ENCODE data around the gene VSTM4. TPM values are rescaled to one million over a fixed set of nuclear protein-coding genes. Genes with fewer than 3 reads are reported as not detected.

The VSTM4 gene
- total RNA-seq, 2 donors from 2014 or later = 0.06 to 0.13 TPM

GRCh38 chr10:49025347-49025983, 89.9 kb downstream of the VSTM4 start:
- ATAC-seq (replicated peaks) = no peak
- H3K4me1 Mint-ChIP-seq = no peaks in the 10 kb centered on the region
- H3K9me3 Mint-ChIP-seq = peaks cover 1% of the 10 kb centered on the region
- no peaks in the 10 kb centered on the region for H3K36me3 Mint-ChIP-seq (ENCODE audit: low read depth)
- H3K27me3 Mint-ChIP-seq = no peaks in the 10 kb centered on the region
- H3K4me3 Mint-ChIP-seq = no peak overlapping the region
- H3K27ac Mint-ChIP-seq = no peak overlapping the region

- no peak overlapping the region for H3K4me3 Mint-ChIP-seq
- H3K36me3 Mint-ChIP-seq (ENCODE audit: low read depth) = no peaks in the 10 kb centered on the region
- ATAC-seq (replicated peaks) = no peak
- peaks cover 4% of the 10 kb centered on the region for H3K27me3 Mint-ChIP-seq
- H3K27ac Mint-ChIP-seq = no peak overlapping the region
- peaks cover 6% of the 10 kb centered on the region for H3K9me3 Mint-ChIP-seq
- H3K4me1 Mint-ChIP-seq = no peaks in the 10 kb centered on the region
Measured at GRCh38 chr10:49024484-49024883, 90.8 kb downstream of the VSTM4 start.

- H3K9me3 Mint-ChIP-seq = peaks cover 6% of the 10 kb centered on the region
- ATAC-seq (replicated peaks) = no peak
- no peaks in the 10 kb centered on the region for H3K4me1 Mint-ChIP-seq
- H3K36me3 Mint-ChIP-seq (ENCODE audit: low read depth) = no peaks in the 10 kb centered on the region
- H3K27ac Mint-ChIP-seq = no peak overlapping the region
- H3K4me3 Mint-ChIP-seq = no peak overlapping the region
- peaks cover 4% of the 10 kb centered on the region for H3K27me3 Mint-ChIP-seq
Measured at GRCh38 chr10:49023752-49024151, 91.6 kb downstream of the VSTM4 start.

- H3K36me3 Mint-ChIP-seq (ENCODE audit: low read depth) = no peaks in the 10 kb centered on the region
- H3K4me1 Mint-ChIP-seq = no peaks in the 10 kb centered on the region
- H3K27ac Mint-ChIP-seq = no peak overlapping the region
- ATAC-seq (replicated peaks) = no peak
- H3K4me3 Mint-ChIP-seq = no peak overlapping the region
- peaks cover 4% of the 10 kb centered on the region for H3K27me3 Mint-ChIP-seq
- peaks cover 6% of the 10 kb centered on the region for H3K9me3 Mint-ChIP-seq
Measured at GRCh38 chr10:49023071-49023470, 92.3 kb downstream of the VSTM4 start.

- Mint-ChIP-seq H3K4me1 (no peaks in the 10 kb centered on the region), H3K9me3 (peaks cover 6% of the 10 kb centered on the region), H3K27ac (no peak overlapping the region), H3K27me3 (peaks cover 15% of the 10 kb centered on the region), H3K36me3 (ENCODE audit: low read depth) (no peaks in the 10 kb centered on the region), H3K4me3 (no peak overlapping the region)
- ATAC-seq (replicated peaks) = no peak
Measured at GRCh38 chr10:49021685-49022084, 93.6 kb downstream of the VSTM4 start.

GRCh38 chr10:49015700-49016099, 99.6 kb downstream of the VSTM4 start:
- H3K36me3 Mint-ChIP-seq (ENCODE audit: low read depth) = no peaks in the 10 kb centered on the region
- no peak overlapping the region for H3K27ac Mint-ChIP-seq
- no peaks in the 10 kb centered on the region for H3K4me1 Mint-ChIP-seq
- H3K27me3 Mint-ChIP-seq = peaks cover 21% of the 10 kb centered on the region
- peaks cover 6% of the 10 kb centered on the region for H3K9me3 Mint-ChIP-seq
- ATAC-seq (replicated peaks) = no peak
- no peak overlapping the region for H3K4me3 Mint-ChIP-seq

GRCh38 chr10:49012603-49013002, 102.7 kb downstream of the VSTM4 start:
- H3K9me3 Mint-ChIP-seq = no peaks in the 10 kb centered on the region
- H3K27ac Mint-ChIP-seq = no peak overlapping the region
- H3K36me3 Mint-ChIP-seq (ENCODE audit: low read depth) = no peaks in the 10 kb centered on the region
- ATAC-seq (replicated peaks) = no peak
- peaks cover 16% of the 10 kb centered on the region for H3K27me3 Mint-ChIP-seq
- H3K4me3 Mint-ChIP-seq = no peak overlapping the region
- peaks cover 5% of the 10 kb centered on the region for H3K4me1 Mint-ChIP-seq

- H3K36me3 Mint-ChIP-seq (ENCODE audit: low read depth) = no peaks in the 10 kb centered on the region
- peaks cover 9% of the 10 kb centered on the region for H3K27me3 Mint-ChIP-seq
- no peaks in the 10 kb centered on the region for H3K9me3 Mint-ChIP-seq
- no peak overlapping the region for H3K27ac Mint-ChIP-seq
- no peak for ATAC-seq (replicated peaks)
- no peak overlapping the region for H3K4me3 Mint-ChIP-seq
- peaks cover 5% of the 10 kb centered on the region for H3K4me1 Mint-ChIP-seq
Measured at GRCh38 chr10:49011756-49012155, 103.6 kb downstream of the VSTM4 start.

- no peak for ATAC-seq (replicated peaks)
- Mint-ChIP-seq H3K4me3 (no peak overlapping the region), H3K27ac (peak overlapping the region; percentile 53), H3K4me1 (peaks cover 5% of the 10 kb centered on the region), H3K27me3 (peaks cover 7% of the 10 kb centered on the region), H3K9me3 (no peaks in the 10 kb centered on the region), H3K36me3 (ENCODE audit: low read depth) (no peaks in the 10 kb centered on the region)
Measured at GRCh38 chr10:49010865-49011264, 104.5 kb downstream of the VSTM4 start.

- Mint-ChIP-seq H3K36me3 (ENCODE audit: low read depth) (no peaks in the 10 kb centered on the region), H3K4me1 (peaks cover 5% of the 10 kb centered on the region), H3K27me3 (peaks cover 7% of the 10 kb centered on the region), H3K9me3 (no peaks in the 10 kb centered on the region), H3K27ac (peak overlapping the region; percentile 53), H3K4me3 (no peak overlapping the region)
- ATAC-seq (replicated peaks) = no peak
Measured at GRCh38 chr10:49010295-49010694, 105.0 kb downstream of the VSTM4 start.

GRCh38 chr10:49009199-49009979, 105.9 kb downstream of the VSTM4 start:
- peaks cover 7% of the 10 kb centered on the region for H3K27me3 Mint-ChIP-seq
- no peaks in the 10 kb centered on the region for H3K36me3 Mint-ChIP-seq (ENCODE audit: low read depth)
- H3K4me1 Mint-ChIP-seq = peaks cover 5% of the 10 kb centered on the region
- ATAC-seq (replicated peaks) = no peak
- no peaks in the 10 kb centered on the region for H3K9me3 Mint-ChIP-seq
- no peak overlapping the region for H3K27ac Mint-ChIP-seq
- no peak overlapping the region for H3K4me3 Mint-ChIP-seq

GRCh38 chr10:49008505-49009198, 106.7 kb downstream of the VSTM4 start:
- H3K36me3 Mint-ChIP-seq (ENCODE audit: low read depth) = no peaks in the 10 kb centered on the region
- H3K9me3 Mint-ChIP-seq = no peaks in the 10 kb centered on the region
- peaks cover 5% of the 10 kb centered on the region for H3K4me1 Mint-ChIP-seq
- H3K4me3 Mint-ChIP-seq = no peak overlapping the region
- no peak overlapping the region for H3K27ac Mint-ChIP-seq
- H3K27me3 Mint-ChIP-seq = peaks cover 7% of the 10 kb centered on the region
- no peak for ATAC-seq (replicated peaks)

- Mint-ChIP-seq H3K9me3 (no peaks in the 10 kb centered on the region), H3K36me3 (ENCODE audit: low read depth) (no peaks in the 10 kb centered on the region), H3K27ac (no peak overlapping the region), H3K27me3 (peaks cover 7% of the 10 kb centered on the region), H3K4me1 (peaks cover 5% of the 10 kb centered on the region), H3K4me3 (no peak overlapping the region)
- ATAC-seq (replicated peaks) = no peak
Measured at GRCh38 chr10:49008091-49008490, 107.2 kb downstream of the VSTM4 start.

- H3K27ac Mint-ChIP-seq = no peak overlapping the region
- no peaks in the 10 kb centered on the region for H3K9me3 Mint-ChIP-seq
- no peak for ATAC-seq (replicated peaks)
- H3K4me1 Mint-ChIP-seq = peaks cover 5% of the 10 kb centered on the region
- no peaks in the 10 kb centered on the region for H3K36me3 Mint-ChIP-seq (ENCODE audit: low read depth)
- H3K4me3 Mint-ChIP-seq = no peak overlapping the region
- H3K27me3 Mint-ChIP-seq = peaks cover 3% of the 10 kb centered on the region
Measured at GRCh38 chr10:49007129-49007528, 108.2 kb downstream of the VSTM4 start.

GRCh38 chr10:49005270-49005669, 110.1 kb downstream of the VSTM4 start:
- Mint-ChIP-seq H3K9me3 (no peaks in the 10 kb centered on the region), H3K36me3 (ENCODE audit: low read depth) (no peaks in the 10 kb centered on the region), H3K4me3 (no peak overlapping the region), H3K4me1 (peaks cover 5% of the 10 kb centered on the region), H3K27ac (no peak overlapping the region), H3K27me3 (peaks cover 9% of the 10 kb centered on the region)
- ATAC-seq (replicated peaks) = no peak

Data from activated T-helper 17 cell treated with anti-CD3 and anti-CD28 coated beads, Interleukin-2, amount 50 U/mL, for 72 hours (primary cell).